MCF 10A (cell line): Measurements from ENCODE around the gene RPS6KA2. TPM values are rescaled to one million over a fixed set of nuclear protein-coding genes. Genes with fewer than 3 reads are reported as not detected.

Source experiments
- BruUV-seq: library from RNA; stranded (reverse); fragments of 400-500 nt; replicated peaks from 2 replicates; lab custom pipeline; 2021; lab: Mats Ljungman, UMichigan
- CTCF ChIA-PET: fragments of 300-600 bp; sonication (Branson Sonifier 250); formaldehyde crosslinking; extraction: SDS; loops from one replicate; lab custom pipeline; 2021; ENCODE audit warnings: antibody characterized with exemption, inconsistent platforms; lab: Yijun Ruan, JAX
- POLR2A ChIA-PET: fragments of 300-600, 350-650 bp; sonication (Branson Sonifier 250); formaldehyde crosslinking; extraction: SDS; loops from one replicate; lab custom pipeline; 2020; ENCODE audit warnings: antibody characterized with exemption, inconsistent platforms; lab: Yijun Ruan, JAX
- DNase-seq: peaks from one replicate; pipeline ENCODE4 v3.0.0-alpha.2; 2018; ENCODE audit not compliant: unreplicated experiment
- H3K27ac Mint-ChIP-seq: one replicate; pipeline ENCODE4 v1.8.0; 2022; ENCODE audit warnings: mild to moderate bottlenecking, low read depth, mixed read lengths; ENCODE audit not compliant: unreplicated experiment
- H3K27me3 Mint-ChIP-seq: one replicate; pipeline ENCODE4 v1.8.0; 2022; ENCODE audit warnings: mixed read lengths; ENCODE audit not compliant: insufficient read depth, unreplicated experiment
- H3K36me3 Mint-ChIP-seq: one replicate; pipeline ENCODE4 v1.8.0; 2022; ENCODE audit warnings: mild to moderate bottlenecking, moderate library complexity, mixed read lengths; ENCODE audit not compliant: insufficient read depth, unreplicated experiment
- H3K4me1 Mint-ChIP-seq: one replicate; pipeline ENCODE4 v1.8.0; 2022; ENCODE audit warnings: mixed read lengths; ENCODE audit not compliant: insufficient read depth, unreplicated experiment
- H3K4me3 Mint-ChIP-seq: one replicate; pipeline ENCODE4 v1.8.0; 2022; ENCODE audit warnings: mild to moderate bottlenecking, moderate library complexity, mixed read lengths; ENCODE audit not compliant: unreplicated experiment
- H3K9me3 Mint-ChIP-seq: one replicate; pipeline ENCODE4 v1.8.0; 2022; ENCODE audit warnings: mixed read lengths; ENCODE audit not compliant: unreplicated experiment
- intact Hi-C: fragments of 100-400 bp; cut with micrococcal nuclease; formaldehyde crosslinking; loops from 2 replicates; pipeline ENCODE4 v1.14.1; 2022
- total RNA-seq: library from RNA; stranded (reverse); gene quantifications from 2 replicates; pipeline ENCODE4 v1.2.3, GENCODE V29; 2022
- TF ChIP-seq, protein P1 (sequence below): fragments of 200-600 bp; IDR thresholded peaks from one replicate; pipeline ENCODE4 v1.8.0; 2022; ENCODE audit warnings: antibody characterized with exemption, mild to moderate bottlenecking; ENCODE audit not compliant: unreplicated experiment

Gene RPS6KA2
- total RNA-seq, 1 experiment from 2014 or later: 126 TPM

DNA sequence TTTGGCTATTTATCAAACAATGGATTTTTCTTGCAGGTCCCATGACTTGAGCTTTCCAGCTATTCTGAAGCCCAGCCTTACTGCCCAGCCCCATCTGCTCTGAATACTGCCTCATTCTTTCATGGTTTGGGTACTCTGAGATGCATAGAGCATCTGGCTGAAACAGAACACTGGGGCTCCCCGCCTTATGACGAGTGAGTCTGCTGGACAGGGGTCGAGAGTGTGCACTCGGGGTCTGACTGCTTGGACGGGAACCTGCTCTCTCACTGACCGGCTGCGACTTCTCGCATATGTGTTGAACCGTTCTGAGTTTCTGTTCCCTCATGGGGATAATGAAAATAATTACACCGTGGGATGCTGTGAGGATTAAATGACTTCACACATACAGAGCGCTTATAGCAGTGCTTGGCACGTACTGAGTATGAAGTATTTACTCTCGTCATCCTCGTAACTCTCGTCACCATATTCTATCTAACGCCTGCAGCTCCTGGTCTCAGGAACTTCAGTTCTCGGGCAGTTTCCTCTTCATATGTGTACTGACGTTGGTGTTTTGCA, 184.8 kb downstream of the RPS6KA2 start:
- no TSS peak for BruUV-seq
- Mint-ChIP-seq H3K27ac (no peak overlapping the region), H3K27me3 (no peaks in the 10 kb centered on the region), H3K36me3 (peaks cover 83% of the 10 kb centered on the region), H3K4me1 (no peaks in the 10 kb centered on the region), H3K9me3 (no peaks in the 10 kb centered on the region), H3K4me3 (no peak overlapping the region)
- POLR2A ChIA-PET: no interaction called here
- DNase-seq: no peak
- CTCF ChIA-PET: interaction anchor here (0.6 to 0.7 kb wide), 2 partner anchors 13 to 33 kb away, joined by 3 read pairs; no protein-coding TSS in a partner anchor
- intact Hi-C loops: no loop called here
- TF ChIP-seq, protein P1, sequence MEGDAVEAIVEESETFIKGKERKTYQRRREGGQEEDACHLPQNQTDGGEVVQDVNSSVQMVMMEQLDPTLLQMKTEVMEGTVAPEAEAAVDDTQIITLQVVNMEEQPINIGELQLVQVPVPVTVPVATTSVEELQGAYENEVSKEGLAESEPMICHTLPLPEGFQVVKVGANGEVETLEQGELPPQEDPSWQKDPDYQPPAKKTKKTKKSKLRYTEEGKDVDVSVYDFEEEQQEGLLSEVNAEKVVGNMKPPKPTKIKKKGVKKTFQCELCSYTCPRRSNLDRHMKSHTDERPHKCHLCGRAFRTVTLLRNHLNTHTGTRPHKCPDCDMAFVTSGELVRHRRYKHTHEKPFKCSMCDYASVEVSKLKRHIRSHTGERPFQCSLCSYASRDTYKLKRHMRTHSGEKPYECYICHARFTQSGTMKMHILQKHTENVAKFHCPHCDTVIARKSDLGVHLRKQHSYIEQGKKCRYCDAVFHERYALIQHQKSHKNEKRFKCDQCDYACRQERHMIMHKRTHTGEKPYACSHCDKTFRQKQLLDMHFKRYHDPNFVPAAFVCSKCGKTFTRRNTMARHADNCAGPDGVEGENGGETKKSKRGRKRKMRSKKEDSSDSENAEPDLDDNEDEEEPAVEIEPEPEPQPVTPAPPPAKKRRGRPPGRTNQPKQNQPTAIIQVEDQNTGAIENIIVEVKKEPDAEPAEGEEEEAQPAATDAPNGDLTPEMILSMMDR: no peak

DNA sequence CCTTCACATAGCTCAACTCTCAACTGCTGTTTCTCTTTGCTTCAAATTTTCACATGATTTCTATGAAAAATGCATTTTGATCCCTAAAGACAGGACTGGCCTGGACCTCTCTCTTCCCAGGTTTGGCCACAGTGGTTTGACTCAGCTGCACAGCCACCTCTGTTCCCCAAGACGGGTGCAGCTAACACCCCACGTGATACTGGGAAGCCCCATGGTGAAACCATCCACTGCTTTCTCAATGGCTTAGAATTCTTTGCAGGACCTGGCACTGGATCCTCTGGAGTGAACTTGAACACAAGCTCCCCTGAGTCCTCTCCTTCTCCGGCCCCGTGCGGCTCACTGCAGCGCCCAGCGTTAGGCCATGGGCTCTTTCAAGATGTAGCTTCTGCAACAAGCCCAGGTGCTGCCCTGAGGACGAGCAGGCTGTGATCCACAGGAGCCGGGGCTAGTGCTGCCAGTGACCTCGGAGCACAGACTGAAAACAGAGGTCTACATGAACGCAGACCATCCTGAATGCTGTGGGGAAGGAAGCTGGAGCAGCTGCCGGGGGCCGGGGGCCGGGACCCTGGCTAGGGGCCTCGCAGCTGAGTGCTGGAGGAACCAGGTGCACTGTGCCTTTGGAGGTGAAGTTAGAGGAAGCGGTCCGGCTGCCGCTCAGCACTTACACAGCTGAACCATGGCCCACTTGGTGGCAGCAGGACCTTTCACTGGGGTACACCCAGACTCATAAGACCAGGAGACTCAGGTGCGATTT, 185.5 kb downstream of the RPS6KA2 start:
- no peak overlapping the region for H3K27ac Mint-ChIP-seq
- no peak for DNase-seq
- ChIA-PET POLR2A (no interaction called here), CTCF (interaction anchor here (0.7 kb wide), 1 partner anchor 14 kb away, joined by 3 read pairs; no protein-coding TSS in a partner anchor)
- no peaks in the 10 kb centered on the region for H3K9me3 Mint-ChIP-seq
- TF ChIP-seq, protein P1: no peak
- no peaks in the 10 kb centered on the region for H3K27me3 Mint-ChIP-seq
- no peak overlapping the region for H3K4me3 Mint-ChIP-seq
- H3K4me1 Mint-ChIP-seq: no peaks in the 10 kb centered on the region
- H3K36me3 Mint-ChIP-seq: peaks cover 82% of the 10 kb centered on the region
- BruUV-seq: no TSS peak
- intact Hi-C loops: no loop called here

DNA sequence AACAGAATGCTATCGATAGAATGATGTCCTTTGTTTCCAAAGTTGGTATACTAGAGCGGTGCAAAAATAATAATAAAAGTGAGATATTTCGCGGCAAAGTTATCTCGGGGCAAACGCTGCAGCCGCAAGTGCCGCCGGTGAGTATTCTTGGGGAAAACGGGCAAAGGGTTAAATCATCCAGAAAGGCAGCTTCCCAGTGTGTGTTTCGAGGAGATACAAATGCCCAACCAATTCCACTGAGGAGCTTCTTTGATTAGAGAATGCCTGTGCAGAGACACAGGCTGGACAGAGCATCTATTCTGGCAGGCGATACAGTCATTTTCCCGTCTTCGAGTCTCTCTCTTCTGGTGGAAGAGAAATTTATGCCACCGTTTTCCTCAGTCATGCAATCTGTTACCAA, 186.3 kb downstream of the RPS6KA2 start:
- Mint-ChIP-seq H3K36me3 (peaks cover 84% of the 10 kb centered on the region), H3K27me3 (no peaks in the 10 kb centered on the region), H3K9me3 (no peaks in the 10 kb centered on the region), H3K27ac (no peak overlapping the region), H3K4me3 (no peak overlapping the region), H3K4me1 (no peaks in the 10 kb centered on the region)
- BruUV-seq: no TSS peak
- TF ChIP-seq, protein P1: no peak
- intact Hi-C loops: no loop called here
- DNase-seq: no peak
- ChIA-PET POLR2A (no interaction called here), CTCF (no interaction called here)

DNA sequence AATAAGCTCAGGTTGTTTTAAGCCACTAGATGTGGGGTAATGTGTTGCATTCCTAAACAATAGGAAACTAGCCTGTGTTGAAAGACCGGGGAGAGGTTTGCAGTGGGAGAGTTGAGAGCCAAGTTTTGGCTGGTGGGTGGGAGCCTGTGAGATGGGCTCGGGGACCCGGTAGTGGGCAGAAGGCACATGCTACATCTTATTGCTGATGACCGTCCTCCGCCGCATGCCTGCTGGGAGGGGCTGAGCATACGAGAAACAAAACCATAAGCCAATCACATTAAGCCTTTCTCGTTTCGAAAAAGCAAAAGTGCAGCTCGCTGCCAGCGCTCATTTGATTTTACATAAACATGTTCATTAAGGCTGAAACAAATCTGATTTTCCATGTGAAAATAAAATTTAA, 186.9 kb downstream of the RPS6KA2 start:
- BruUV-seq: no TSS peak
- Mint-ChIP-seq H3K36me3 (peaks cover 84% of the 10 kb centered on the region), H3K4me1 (no peaks in the 10 kb centered on the region), H3K27me3 (no peaks in the 10 kb centered on the region), H3K4me3 (no peak overlapping the region), H3K9me3 (no peaks in the 10 kb centered on the region), H3K27ac (no peak overlapping the region)
- CTCF ChIA-PET: interaction anchor here (0.6 kb wide), 1 partner anchor 205 kb away, joined by 3 read pairs; no protein-coding TSS in a partner anchor
- POLR2A ChIA-PET: no interaction called here
- DNase-seq: no peak
- TF ChIP-seq, protein P1: no peak
- intact Hi-C loops: no loop called here
